HG02884 (cell line): ENCODE data around the gene ATM.
"Not testable (repeated sequence)": the region's sequence is repeated elsewhere in the genome, so short reads cannot be mapped to it uniquely, and the experiment has no call there.

Source experiments
- ATAC-seq: cut with Tn5 transposase; IDR thresholded peaks from one replicate; pipeline ENCODE4 v1.9.1; 2021; ENCODE audit warnings: mild to moderate bottlenecking, moderate library complexity; ENCODE audit not compliant: unreplicated experiment

ATM gene

GRCh38 chr11:108221911-108222573 is 825 bp upstream of the ATM start:
- no peak for ATAC-seq

- peak; percentile 28 for ATAC-seq
Measured at GRCh38 chr11:108223348-108224149, 682 bp downstream of the ATM start.

GRCh38 chr11:108224366-108224765 is 1.5 kb downstream of the ATM start:
- ATAC-seq = no peak

GRCh38 chr11:108224911-108225786 is 2.3 kb downstream of the ATM start:
- ATAC-seq = peak; percentile 13

GRCh38 chr11:108226036-108226435 is 3.2 kb downstream of the ATM start:
- no peak for ATAC-seq

- ATAC-seq = no peak
Measured at GRCh38 chr11:108228251-108228650, 5.4 kb downstream of the ATM start.

- ATAC-seq = no peak
Measured at GRCh38 chr11:108233277-108233945, 10.5 kb downstream of the ATM start.

GRCh38 chr11:108235192-108235591 is 12.3 kb downstream of the ATM start:
- ATAC-seq = no peak

GRCh38 chr11:108235633-108236032 is 12.8 kb downstream of the ATM start:
- no peak for ATAC-seq

GRCh38 chr11:108237058-108237481 is 14.2 kb downstream of the ATM start:
- ATAC-seq = peak; percentile 54

GRCh38 chr11:108239076-108239475 is 16.2 kb downstream of the ATM start:
- ATAC-seq = no peak

- no peak for ATAC-seq
Measured at GRCh38 chr11:108241330-108242037, 18.6 kb downstream of the ATM start.

- no peak for ATAC-seq
Measured at GRCh38 chr11:108242422-108242821, 19.6 kb downstream of the ATM start.

GRCh38 chr11:108246308-108246707 is 23.4 kb downstream of the ATM start:
- ATAC-seq = no peak

- no peak for ATAC-seq
Measured at GRCh38 chr11:108246885-108247284, 24.0 kb downstream of the ATM start.

- ATAC-seq = no peak
Measured at GRCh38 chr11:108253176-108253575, 30.3 kb downstream of the ATM start.

GRCh38 chr11:108269583-108269982 is 46.7 kb downstream of the ATM start:
- ATAC-seq = no peak

GRCh38 chr11:108276985-108277616 is 54.2 kb downstream of the ATM start:
- ATAC-seq = not testable (repeated sequence)

GRCh38 chr11:108278546-108278945 is 55.7 kb downstream of the ATM start:
- ATAC-seq = no peak

GRCh38 chr11:108278954-108279353 is 56.1 kb downstream of the ATM start:
- ATAC-seq = no peak
